Measurements from ENCODE around the gene LRBA. TPM values are rescaled to one million over a fixed set of nuclear protein-coding genes. Genes with fewer than 3 reads are reported as not detected.
A peak's percentile ranks its signal among the peaks of the same experiment; 100 is the strongest.
"Not testable (repeated sequence)": the region's sequence is repeated elsewhere in the genome, so short reads cannot be mapped to it uniquely, and the experiment has no call there.

The LRBA gene
- polyA plus RNA-seq, 1 experiment: 23.4 TPM

GRCh38 chr4:150514709-150515108 lies 500.4 kb downstream of the LRBA start:
- Histone ChIP-seq H3K27me3 (ENCODE audit: control insufficient read depth, insufficient read depth, low read length) (no peaks in the 10 kb centered on the region), H3K27ac (ENCODE audit: low read depth, low read length) (no peak overlapping the region), H3K4me3 (ENCODE audit: low read depth, low read length) (no peak overlapping the region), H3K9me3 (ENCODE audit: control insufficient read depth, insufficient read depth, low read length) (no peaks in the 10 kb centered on the region)
- ChIA-PET CTCF (no interaction called here), POLR2A (no interaction called here)
- no peak for TF ChIP-seq CTCF (IDR thresholded peaks at IDR 0.05; ENCODE audit: low read depth, low read length)
- DNase-seq (ENCODE audit: low read depth, low spot score): no peak

GRCh38 chr4:150510176-150510865 lies 504.8 kb downstream of the LRBA start:
- CTCF ChIA-PET: no interaction called here
- DNase-seq (ENCODE audit: low read depth, low spot score): peak; percentile 44
- Histone ChIP-seq H3K27ac (ENCODE audit: low read depth, low read length) (peak overlapping the region; percentile 74), H3K4me3 (ENCODE audit: low read depth, low read length) (peak overlapping the region; percentile 4; the same call in 1 of the 2 replicates), H3K27me3 (ENCODE audit: control insufficient read depth, insufficient read depth, low read length) (no peaks in the 10 kb centered on the region), H3K9me3 (ENCODE audit: control insufficient read depth, insufficient read depth, low read length) (no peaks in the 10 kb centered on the region)
- POLR2A ChIA-PET: no interaction called here
- TF ChIP-seq CTCF (IDR thresholded peaks at IDR 0.05; ENCODE audit: low read depth, low read length): no peak

GRCh38 chr4:150507656-150508055 lies 507.4 kb downstream of the LRBA start:
- DNase-seq (ENCODE audit: low read depth, low spot score); H3K27ac ChIP-seq (ENCODE audit: low read depth, low read length); H3K27me3 ChIP-seq (ENCODE audit: control insufficient read depth, insufficient read depth, low read length); CTCF ChIA-PET; POLR2A ChIA-PET; H3K9me3 ChIP-seq (ENCODE audit: control insufficient read depth, insufficient read depth, low read length); H3K4me3 ChIP-seq (ENCODE audit: low read depth, low read length): not testable (repeated sequence)

GRCh38 chr4:150501983-150502382 lies 513.1 kb downstream of the LRBA start:
- no peak for TF ChIP-seq CTCF (IDR thresholded peaks at IDR 0.05; ENCODE audit: low read depth, low read length)
- CTCF ChIA-PET: no interaction called here
- Histone ChIP-seq H3K9me3 (ENCODE audit: control insufficient read depth, insufficient read depth, low read length) (peaks cover 6% of the 10 kb centered on the region), H3K27ac (ENCODE audit: low read depth, low read length) (no peak overlapping the region), H3K27me3 (ENCODE audit: control insufficient read depth, insufficient read depth, low read length) (no peaks in the 10 kb centered on the region), H3K4me3 (ENCODE audit: low read depth, low read length) (no peak overlapping the region)
- DNase-seq (ENCODE audit: low read depth, low spot score): no peak
- POLR2A ChIA-PET: interaction anchor here (0.6 kb wide), 1 partner anchor 36 kb away, joined by 3 read pairs; no protein-coding TSS in a partner anchor

- DNase-seq (ENCODE audit: low read depth, low spot score): peak; percentile 39
- Histone ChIP-seq H3K27ac (ENCODE audit: low read depth, low read length) (peak overlapping the region; percentile 1), H3K9me3 (ENCODE audit: control insufficient read depth, insufficient read depth, low read length) (peaks cover 6% of the 10 kb centered on the region), H3K27me3 (ENCODE audit: control insufficient read depth, insufficient read depth, low read length) (no peaks in the 10 kb centered on the region), H3K4me3 (ENCODE audit: low read depth, low read length) (no peak overlapping the region)
- TF ChIP-seq CTCF (IDR thresholded peaks at IDR 0.05; ENCODE audit: low read depth, low read length): no peak
- CTCF ChIA-PET: no interaction called here
- POLR2A ChIA-PET: interaction anchor here (0.5 kb wide), 1 partner anchor 40 kb away, joined by 4 read pairs; no protein-coding TSS in a partner anchor
These were observed 513.9 kb downstream of the LRBA start for GRCh38 chr4:150501009-150501727.

Data from AG04450 (cell line).